GM19452 (cell line): ENCODE results near the gene MYO5A.
"Not testable (repeated sequence)": the region's sequence is repeated elsewhere in the genome, so short reads cannot be mapped to it uniquely, and the experiment has no call there.

Experiments
- ATAC-seq: cut with Tn5 transposase; IDR thresholded peaks from one replicate; pipeline ENCODE4 v1.9.1; 2021; ENCODE audit not compliant: unreplicated experiment

The MYO5A gene

DNA sequence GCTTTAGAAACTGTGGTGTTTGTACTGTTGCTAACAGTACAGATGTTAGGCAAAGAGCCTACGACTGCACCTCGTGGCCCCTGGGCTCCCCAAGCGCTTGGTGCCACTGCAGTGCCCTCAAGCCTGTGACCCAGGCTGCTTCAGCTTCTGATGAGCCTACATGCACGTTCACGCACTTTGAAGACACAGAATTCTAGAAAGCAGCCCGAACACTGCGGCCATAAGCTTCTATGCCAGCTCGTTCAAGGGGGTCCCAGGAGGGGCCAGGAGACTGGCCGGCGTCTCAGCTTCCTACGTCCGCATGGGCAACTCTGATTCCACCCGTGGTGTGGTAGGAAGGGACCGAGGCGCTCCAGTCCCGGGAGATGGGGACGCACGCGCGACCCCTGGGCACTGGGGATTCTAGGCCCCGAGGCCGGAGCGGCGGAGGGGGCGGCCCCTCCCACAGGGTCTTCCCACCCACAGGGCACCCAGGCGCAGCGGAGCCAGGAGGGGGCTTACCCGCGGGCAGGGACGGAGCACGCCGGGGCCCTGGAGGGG lies 233.7 kb downstream of the MYO5A start:
- no peak for ATAC-seq

DNA sequence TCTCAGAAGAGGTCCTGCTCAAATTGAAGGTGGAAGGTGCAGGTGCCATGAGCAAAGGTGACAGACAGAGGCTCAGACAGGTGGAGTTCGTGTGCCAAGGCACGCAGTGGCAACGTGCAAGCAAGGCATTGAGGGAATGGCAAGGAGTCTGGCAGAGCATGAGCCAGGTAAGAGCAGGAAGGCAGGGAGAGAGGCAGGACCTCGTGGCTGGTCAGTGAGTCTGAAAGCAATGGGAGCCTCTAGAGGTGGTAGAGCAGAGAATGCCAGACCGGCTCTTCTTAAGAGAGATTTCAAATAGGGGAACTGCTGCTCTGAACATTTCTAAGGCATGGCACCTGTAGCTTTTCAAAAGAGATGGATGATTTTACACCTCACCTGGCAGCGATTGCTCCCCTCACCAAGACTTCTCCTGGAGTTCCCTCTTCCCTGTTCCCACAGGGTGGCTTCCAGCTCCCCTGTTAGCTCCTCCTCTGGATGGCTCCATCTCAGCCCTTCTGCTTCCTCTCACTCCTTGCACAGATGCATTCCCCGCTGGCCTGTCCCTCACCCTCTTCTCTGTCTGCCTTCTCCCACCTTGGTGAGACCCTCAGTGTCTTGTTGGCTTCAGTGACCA lies 235.8 kb downstream of the MYO5A start:
- ATAC-seq: no peak

DNA sequence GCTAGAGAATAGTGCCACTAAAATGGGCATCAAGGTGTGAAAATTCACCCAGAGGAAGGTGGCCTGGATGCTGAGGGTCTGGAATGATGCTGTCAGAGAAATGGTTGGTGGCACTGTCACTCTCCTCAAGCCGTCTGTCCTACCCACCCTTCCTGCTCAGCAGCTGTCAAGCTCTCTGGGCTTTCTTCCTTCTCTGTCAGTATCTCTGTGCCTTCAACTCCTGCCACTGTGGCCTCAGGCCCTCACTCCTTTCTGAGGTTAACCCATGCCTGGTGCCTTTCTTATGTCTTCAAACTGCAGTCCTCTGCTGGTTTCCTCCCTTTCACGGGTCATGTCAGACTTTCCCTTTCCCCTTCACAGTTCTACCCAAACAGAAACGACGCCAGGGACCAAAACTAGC lies 237.5 kb downstream of the MYO5A start:
- peak; percentile 65 for ATAC-seq

DNA sequence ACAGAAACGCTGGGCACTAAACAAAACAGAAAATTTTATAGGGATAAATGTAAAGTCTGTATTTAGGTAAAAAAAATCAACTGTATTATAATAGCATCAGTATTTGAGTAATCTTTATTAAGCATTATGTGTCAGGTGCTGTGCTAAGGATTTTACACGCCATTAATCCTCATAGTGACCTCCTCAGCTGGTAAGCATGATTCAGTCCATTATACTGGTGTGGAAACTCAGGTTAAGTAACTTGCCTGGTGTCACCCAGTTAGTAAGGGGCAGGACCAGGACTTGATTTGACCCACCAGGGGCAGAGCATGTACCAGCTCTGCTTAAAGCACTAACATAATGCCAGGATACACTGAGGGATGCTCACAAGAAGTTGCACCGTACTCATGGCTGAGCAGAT lies 237.9 kb downstream of the MYO5A start:
- no peak for ATAC-seq

DNA sequence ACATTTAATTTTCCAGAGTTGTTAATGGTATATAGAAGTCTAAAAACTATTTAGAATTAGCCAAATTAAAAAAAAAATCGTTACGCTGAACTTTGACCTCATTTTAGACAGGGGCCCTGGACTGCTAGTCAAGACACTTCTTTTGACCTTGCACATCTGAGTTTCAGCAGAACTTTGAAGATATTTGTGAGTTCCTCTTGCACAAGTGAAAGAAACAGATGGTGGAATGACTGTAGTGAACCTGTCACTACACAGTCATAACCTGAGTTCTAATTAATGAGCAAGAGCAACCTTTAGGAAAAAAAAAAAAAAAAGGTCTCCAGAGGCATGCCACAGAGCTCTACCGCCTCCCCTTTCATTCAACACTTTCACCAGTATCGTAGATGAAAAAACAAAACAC lies 238.4 kb downstream of the MYO5A start:
- peak; percentile 47 for ATAC-seq

DNA sequence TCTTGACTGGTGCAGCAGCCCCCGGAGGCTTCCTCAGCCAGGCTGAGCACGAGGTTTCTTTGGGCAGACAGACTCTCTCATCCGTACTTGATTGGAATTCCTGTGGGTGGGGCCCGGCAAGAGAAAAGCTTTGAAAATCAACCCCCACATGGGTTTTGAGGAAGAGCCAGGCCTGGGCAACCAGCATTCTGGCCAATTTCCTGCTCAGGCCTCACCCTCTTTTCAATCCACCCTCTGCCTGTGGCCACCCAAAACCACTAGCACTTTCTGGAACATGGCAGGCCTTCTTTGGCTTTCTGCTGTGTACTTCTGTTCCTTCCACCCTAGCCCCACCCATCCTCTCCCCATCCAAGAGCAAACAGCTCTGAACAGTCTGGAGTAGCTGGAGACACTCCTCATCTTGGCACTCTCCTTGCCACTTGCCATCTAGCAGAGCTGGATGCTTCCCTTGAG lies 239.0 kb downstream of the MYO5A start:
- ATAC-seq: no peak

DNA sequence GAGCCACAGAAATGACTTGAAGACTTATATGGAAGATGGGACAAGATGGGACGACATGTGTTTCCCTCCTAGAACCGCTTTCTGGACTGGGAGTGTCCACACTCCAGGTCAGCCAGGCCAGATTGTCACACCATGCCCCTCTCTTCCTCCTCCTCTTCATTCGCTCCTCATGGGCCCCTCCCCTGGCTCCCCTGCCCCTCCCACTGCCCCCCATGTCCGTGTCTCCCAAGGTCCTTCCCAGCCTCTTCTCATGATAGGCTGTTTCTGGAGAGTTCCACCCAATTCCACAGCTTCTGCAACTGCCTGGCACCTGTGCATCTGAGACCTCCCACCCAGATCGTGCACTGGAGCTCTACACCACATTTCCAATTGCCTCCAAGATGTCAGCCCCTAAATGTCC lies 239.7 kb downstream of the MYO5A start:
- no peak for ATAC-seq

DNA sequence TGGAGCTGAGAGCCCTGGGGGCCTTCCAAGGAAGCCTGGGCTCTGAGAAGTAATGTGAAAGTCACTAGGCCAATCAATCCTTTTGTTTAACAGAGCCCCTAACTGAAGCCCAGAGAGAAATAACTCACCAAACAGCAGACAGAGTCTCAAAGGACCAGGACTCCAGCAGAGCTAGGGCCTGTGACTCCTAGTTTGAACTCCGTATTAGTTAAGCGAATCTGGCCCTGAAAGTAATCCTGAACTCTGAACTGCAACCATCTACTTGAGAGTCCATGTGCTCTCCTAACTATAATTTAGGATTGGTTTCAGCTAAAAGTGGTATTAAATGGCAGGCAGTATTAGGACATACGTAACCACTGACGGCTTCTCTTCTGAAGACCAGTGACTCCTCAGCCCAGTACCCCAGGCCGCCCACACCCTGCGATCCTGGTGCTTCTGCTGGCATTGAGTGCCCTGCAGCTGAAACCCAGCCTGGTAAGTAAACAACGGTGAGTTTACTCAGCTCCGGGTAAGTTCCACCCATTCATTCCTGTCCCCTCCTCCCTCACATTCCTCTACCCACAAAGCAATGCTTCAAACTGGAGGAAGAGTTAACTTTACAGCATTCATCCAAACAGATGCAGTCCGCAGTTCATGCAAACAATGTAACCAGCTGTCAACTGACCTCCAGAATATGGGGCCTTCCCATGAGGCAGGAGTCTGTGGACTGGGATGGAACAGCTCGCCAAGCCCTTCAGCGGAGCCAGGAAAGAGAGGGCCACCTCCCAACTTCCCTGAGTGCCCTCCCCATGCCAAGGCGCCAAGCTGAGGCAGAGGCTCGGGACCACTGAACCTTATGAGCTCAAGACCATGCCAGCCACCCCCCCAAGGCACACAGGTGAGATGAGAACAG lies 240.4 kb downstream of the MYO5A start:
- no peak for ATAC-seq

DNA sequence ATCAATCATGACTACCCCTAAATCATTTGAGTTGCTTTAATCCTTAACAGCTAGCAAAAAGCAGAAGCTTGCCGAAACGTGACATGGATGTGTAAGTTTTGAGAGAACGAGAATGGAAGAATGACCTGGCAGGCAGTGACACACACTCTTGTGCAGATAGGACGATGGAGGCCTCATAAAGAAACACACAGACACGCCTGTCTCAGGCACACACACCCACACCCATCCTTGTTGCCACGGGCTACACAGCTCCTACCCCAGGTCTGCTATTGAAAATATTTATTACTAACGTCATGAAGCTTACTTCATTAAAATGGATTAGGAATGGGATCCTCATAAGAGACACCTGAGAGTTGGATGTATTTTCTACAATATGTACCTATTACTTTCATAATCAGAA lies 241.6 kb downstream of the MYO5A start:
- no peak for ATAC-seq

DNA sequence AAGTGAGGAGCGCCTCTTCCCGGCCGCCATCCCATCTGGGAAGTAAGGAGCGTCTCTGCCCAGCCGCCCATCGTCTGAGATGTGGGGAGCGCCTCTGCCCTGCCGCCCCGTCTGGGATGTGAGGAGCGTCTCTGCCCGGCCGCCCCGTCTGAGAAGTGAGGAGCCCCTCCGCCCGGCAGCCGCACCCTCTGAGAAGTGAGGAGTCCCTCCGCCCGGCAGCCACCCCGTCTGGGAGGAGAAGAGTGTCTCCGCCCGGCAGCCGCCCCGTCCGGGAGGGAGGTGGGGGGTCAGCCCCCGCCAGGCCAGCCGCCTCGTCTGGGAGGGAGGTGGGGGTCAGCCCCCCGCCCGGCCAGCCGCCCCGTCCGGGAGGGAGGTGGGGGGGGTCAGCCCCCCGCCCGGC lies 242.7 kb downstream of the MYO5A start:
- not testable (repeated sequence) for ATAC-seq

DNA sequence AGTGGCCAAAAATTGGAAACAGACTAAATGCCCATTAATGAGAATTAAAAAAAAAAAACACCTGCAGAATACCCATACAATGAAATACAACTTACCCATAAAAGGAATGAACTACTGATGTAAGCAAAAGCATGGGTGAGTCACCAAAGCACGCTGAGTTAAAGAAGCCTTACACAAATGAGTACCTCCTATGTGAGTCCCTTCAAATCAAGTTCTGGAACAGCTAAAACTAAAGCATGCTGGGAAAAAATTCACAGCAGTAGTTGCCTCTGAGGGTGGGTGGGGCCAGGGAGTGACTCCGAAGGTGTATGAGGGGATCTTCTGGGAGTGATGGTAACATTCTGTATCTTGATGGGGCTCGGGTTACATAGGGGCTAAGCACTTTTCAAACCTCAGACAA lies 244.5 kb downstream of the MYO5A start:
- ATAC-seq: no peak

DNA sequence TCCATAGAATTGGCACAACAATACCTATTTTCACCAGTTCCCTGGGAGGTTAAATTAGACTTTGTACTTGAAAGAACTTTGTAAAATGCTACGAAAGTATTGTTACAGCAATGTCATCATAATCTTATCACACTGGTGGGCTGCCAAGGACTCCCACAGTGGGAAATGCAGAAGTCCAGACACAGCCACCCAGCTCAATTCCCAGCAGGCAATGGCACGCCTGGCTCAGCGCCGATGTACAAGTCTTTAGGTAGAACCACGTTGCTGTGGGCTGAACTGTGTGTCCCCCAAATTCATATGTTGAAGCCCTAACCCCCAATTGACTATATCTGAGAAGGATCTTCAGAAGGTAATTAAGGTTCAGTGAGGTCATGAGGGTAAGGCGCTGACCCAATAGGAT lies 245.4 kb downstream of the MYO5A start:
- ATAC-seq: no peak

DNA sequence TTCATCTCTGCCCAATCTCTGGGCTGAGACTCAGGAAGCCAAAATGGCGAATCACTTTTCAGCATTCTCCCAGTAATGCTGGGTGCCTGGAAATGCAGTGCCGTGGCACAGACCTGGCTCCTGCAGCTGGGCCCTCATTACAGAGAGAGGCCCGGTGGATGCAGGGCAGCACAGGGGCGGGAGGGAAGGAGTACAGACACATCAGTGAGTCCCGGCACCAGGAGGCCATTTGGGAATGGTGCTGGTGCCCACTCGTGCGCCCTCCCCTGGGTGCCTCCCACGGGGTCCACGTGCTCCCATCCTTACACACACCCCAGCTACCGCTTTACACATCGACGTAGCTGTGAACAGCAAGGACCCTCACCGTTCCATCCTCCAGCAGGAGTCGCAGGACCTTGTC lies 246.3 kb downstream of the MYO5A start:
- no peak for ATAC-seq

DNA sequence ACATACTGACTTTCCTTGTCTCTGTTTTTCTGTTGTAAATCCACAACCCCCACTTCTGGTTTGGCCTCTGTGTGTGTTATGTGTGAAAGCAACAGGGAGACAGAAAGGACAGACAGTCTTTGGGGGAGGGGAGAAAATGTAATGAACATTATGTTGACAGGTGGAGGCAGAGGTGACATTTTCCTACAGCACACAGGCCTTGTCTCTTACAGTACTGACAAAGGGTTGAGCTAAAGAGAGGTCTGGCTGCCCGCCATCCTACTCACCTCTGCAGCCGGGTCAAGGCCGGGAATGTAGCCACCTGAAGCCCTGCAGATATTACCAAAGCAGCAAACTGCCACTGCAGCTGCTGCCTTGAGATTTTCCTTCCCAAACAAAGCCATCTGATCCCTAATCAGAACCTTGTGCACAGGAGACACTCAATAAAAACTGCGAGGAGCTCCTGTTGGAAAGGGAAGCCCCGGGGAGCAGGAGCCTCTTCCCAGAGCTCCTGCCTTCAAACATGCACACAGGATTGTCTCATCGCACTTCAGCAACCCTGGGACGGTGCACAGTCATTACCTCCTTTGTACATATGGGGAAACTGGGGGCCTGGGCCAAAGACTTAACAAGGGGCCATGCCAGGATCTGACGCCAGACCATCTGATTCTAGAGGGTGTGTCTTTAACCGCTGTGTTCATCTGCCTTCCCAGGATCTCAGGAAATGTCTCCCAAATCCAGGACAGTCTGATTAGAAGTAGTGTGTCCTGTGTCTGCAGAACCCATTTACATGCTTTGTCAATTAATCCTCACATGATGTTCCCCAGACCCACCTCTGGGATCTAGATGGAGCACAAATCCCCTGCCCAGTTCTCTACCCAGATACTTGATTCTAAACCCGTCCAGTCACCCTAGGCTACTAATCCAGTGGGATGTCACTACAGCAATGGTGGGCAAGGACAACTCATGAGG lies 247.3 kb downstream of the MYO5A start:
- ATAC-seq: no peak

DNA sequence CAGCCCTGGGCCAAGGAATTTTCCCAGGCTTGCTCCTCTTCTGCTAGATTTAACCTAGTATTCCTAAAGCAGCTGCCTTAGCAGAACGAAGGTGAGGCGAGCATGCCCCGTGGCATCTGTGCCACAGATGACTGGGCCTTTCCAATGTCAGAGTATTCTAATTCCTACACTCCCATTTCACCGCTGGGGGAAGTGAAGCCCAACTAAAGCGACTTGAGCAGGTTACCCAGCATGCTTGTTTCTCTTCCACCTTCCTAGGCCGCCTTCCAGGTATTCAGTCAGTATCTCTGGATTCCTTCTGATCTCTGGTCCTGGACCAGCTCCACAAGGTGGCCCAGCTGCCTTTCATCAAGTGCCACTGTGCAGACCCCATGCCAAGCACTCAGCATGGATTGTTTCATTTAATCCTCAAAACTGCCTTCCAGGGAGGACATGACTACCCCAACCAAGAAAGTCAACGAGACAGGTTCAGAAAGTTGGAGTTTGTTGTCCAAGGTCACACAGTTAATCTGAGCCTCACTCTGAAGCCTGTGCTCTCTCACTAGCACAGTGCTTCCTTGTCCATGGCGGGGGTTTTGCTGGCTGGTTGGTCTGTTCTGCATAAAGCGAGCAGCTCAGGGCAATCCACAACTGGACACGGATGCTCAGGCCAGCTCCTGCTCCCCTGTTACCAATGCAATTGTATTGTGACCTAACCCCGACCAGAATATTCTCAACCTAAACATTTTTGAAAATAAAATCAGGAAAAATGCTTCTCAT lies 248.2 kb downstream of the MYO5A start:
- ATAC-seq: no peak

DNA sequence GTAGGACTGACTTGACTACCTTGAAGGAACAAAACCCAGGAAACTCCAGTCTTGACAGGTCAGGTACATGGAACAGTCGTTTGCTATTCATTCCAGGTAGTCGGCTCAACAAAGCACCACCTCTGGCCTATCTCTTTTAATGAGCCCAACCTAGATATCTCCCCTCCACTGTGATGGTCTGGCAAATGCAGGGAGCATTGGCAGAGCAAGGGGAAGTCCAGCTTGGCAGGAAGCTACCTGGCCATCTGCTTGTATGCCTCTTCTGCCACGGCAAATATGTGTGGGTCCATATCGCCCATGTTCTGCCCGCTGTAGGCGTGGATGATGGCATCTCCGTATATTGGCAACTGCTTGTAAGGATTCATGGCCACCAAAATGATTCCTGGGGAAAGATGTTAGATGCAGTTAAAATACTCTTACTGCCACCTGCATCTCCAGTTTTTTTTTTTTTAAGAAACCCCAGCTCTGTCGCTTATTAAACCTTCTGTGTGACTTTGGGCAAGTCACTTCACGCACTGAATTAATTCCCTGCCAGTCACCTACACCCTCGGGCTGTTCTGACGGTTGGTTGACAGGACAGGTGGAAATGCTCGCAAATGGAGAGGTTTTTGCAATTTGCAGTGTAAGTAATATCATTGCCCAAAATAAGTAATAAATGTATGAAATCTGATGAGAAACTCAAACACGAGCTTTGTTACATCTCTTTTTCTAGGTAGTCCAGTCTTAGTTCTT lies 249.9 kb downstream of the MYO5A start:
- ATAC-seq: no peak

DNA sequence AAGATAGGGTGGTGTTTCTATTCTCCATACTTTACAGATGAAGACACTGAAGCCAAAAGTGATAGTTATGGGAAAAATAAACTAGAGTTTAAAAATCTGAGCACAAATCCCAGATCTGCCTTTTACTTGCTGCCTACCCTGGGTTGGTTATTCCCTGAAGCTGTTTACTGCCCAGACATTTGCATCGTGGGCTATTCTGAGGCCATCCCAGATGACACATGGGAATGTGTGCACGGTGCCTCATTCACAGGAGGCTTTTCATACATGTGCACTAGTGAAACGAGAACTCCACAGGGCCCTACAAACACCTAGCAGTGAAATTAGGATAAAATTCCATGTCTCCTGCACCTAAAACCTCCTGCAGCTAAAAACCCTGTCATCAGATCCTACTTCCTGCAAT lies 250.5 kb downstream of the MYO5A start:
- no peak for ATAC-seq

DNA sequence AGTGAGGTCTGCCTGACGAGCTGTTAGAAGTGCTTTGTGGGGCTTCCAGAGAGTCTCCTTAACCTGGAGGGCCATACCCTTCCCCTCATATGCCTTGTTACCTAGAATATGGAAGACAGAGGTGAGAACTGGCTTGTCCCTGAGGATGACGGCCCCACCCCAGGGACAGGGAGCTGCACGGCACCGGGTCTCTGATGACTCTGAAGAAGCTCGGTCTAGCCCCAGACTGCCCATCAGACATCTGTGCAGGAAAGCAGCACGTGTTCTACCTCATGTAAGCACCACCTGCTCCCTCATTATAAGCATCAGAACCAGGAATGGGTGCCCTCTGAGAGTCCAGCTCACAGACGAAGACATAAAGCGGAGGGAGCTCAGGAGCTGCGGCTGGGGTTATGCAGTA lies 251.1 kb downstream of the MYO5A start:
- no peak for ATAC-seq

DNA sequence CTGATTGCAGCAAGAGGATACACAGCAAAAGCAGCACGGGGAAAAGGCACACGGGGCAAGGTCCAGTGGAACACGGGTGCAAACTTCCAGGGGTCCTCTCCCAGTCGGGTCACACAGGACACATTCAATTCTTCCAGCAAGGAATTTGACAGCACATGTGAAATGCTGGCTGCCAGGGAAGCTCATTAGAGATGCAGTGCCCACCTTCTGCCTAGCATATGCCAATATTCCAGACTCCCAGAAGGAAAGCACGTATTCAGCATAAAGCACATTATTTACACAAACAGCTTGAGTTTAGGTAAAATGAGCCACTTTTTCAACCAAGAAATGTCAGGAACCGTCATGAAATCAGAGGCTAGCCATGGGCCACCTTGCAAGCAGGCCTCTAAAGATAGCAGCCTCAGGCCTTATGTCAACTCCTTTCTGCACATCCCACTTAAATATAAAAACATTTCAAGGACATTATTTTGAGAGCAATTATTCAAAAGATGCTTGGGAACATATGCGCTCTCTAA lies 252.4 kb downstream of the MYO5A start:
- no peak for ATAC-seq
